AG10803 (cell line): ENCODE data around the gene TECR.
A peak's percentile ranks its signal among the peaks of the same experiment; 100 is the strongest.
"Not testable (repeated sequence)": the region's sequence is repeated elsewhere in the genome, so short reads cannot be mapped to it uniquely, and the experiment has no call there.

Source experiments
- DNase-seq: peaks from one replicate; pipeline ENCODE4 v3.0.0; 2010; ENCODE audit warnings: low read depth
- H3K4me3 ChIP-seq: 2 replicates; pipeline ENCODE4 v1.5.1; 2011; ENCODE audit warnings: mild to moderate bottlenecking, low read length, control low read depth
- CTCF ChIP-seq: conservative IDR thresholded peaks from 2 replicates; pipeline ENCODE4 v1.5.1; 2011; ENCODE audit warnings: mild to moderate bottlenecking, low read length, control low read depth, inconsistent platforms

The TECR gene

GRCh38 chr19:14542711-14543328, 13.4 kb downstream of the TECR start:
- H3K4me3 ChIP-seq, result no peak overlapping the region
- no peak for TF ChIP-seq CTCF
- DNase-seq, result peak; percentile 67

GRCh38 chr19:14544047-14544446, 14.7 kb downstream of the TECR start:
- no peak for DNase-seq
- TF ChIP-seq CTCF, result no peak
- H3K4me3 ChIP-seq, result no peak overlapping the region

GRCh38 chr19:14544977-14545715, 15.8 kb downstream of the TECR start:
- DNase-seq, result peak; percentile 33
- no peak for TF ChIP-seq CTCF
- H3K4me3 ChIP-seq, result no peak overlapping the region

- no peak for DNase-seq
- no peak overlapping the region for H3K4me3 ChIP-seq
- no peak for TF ChIP-seq CTCF
These were observed 16.3 kb downstream of the TECR start for GRCh38 chr19:14545716-14546082.

GRCh38 chr19:14550201-14550754, 20.9 kb downstream of the TECR start:
- no peak for TF ChIP-seq CTCF
- no peak overlapping the region for H3K4me3 ChIP-seq
- no peak for DNase-seq

- peak; percentile 54 for DNase-seq
- not testable (repeated sequence) for H3K4me3 ChIP-seq
- peak; percentile 16 for TF ChIP-seq CTCF
These were observed 22.0 kb downstream of the TECR start for GRCh38 chr19:14551134-14552005.

GRCh38 chr19:14552006-14552360, 22.6 kb downstream of the TECR start:
- not testable (repeated sequence) for H3K4me3 ChIP-seq, DNase-seq
